HG02623 (cell line): Measurements from ENCODE around the gene BMP2K.

Experiments used
- ATAC-seq: cut with Tn5 transposase; IDR thresholded peaks from one replicate; pipeline ENCODE4 v1.9.1; 2021; ENCODE audit warnings: moderate library complexity; ENCODE audit not compliant: unreplicated experiment

Gene BMP2K

DNA sequence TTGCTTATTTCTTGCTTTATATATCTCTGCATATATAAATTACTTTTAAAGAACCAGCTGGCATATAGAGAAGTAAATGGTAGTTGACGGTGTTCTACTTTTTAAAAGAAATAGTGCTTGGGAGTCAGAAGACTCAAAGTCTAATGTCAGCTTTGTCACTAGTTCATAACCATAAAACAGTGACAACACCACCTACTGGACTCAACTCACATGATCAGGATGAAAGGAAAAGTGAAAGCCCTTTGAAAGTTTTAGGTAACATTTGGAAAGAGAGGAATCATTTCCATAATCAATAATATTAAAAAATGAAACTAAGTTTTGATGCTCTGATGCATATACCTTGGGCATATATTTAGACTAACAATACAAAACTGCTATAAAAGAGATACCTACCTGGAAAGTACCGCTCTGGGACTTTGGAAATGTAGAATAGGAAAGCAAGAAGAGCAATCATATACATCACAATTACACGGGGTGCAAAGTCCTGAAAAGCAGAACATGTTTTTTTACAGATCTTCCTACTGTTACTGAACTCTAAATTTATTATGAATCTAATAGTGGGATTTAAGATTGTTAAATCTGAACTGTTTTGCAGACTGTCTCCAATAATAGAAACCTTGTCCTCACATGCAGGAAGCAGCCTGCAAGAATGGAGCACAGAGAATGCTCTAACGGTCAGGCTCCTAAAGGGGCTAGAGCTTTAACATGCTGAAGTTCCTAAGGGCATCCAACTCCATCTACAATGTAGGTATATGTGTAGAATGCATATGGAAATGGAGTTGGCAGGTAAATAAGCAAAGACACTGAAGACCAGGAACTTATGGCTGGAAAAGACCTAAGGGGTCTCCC, 147.5 kb downstream of the BMP2K start:
- ATAC-seq, result peak; percentile 55

DNA sequence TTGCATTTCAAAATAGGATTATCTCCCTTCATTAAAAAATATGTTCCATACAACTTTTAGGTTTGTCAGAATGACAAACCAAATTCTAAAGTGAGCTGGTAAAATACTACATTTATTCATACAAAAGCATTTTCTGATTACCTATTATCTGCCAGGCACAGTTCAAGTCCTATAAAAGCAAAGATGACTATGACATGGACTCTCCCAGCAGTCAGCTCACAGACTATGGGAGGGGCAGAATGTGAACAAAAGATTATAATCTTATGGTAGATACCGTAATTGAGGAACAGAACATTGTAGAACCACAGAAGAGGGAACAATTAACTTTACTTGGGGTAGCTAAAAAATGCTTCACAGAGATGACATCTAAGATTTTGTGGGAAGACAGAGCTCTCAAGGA, 150.7 kb downstream of the BMP2K start:
- no peak for ATAC-seq

DNA sequence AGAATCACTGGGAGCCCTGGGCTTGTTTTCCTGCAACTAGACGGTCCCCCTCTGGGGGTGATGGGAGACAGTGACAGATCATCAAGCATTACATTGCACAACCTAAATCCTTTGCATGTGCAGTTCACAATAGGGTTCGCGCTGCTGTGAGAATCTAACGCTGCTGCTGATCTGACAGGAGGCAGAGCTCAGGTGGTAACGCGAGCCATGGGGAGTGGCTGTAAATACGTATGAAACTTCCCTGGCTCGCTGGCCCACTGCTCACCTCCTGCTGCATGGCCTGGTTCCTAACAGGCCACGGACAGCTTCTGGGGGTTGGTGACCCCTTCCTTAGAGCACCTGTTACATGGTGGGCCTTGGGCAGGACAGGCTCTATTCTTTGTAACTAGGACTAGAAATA, 152.7 kb downstream of the BMP2K start:
- no peak for ATAC-seq

DNA sequence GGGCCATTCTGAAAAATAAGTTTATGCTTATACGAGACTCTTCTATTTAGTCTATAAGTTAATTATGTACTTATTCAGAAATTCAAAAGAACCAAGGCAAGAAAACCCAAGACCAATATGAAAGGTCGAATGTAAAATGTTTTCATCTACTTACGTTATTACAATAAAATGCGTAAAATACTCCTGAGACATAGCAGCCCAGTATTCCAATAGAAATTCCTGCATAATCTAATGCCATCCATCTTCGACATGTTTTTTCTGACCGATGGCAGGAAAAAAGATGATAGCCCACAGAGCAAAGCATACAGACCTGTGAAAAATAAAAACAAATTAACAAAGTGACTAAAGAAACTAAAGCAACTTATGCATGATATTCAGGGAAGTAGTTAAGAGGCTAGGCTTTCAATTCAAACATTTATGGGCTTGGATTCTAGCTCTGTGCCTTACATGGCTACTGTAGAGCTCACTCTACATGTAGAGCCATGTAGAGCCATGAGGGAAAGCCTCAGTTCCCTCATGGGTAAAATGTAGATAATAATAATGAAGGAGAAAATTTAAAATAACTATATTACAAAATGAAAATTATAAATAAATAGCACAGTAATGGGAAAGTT, 154.0 kb downstream of the BMP2K start:
- no peak for ATAC-seq

DNA sequence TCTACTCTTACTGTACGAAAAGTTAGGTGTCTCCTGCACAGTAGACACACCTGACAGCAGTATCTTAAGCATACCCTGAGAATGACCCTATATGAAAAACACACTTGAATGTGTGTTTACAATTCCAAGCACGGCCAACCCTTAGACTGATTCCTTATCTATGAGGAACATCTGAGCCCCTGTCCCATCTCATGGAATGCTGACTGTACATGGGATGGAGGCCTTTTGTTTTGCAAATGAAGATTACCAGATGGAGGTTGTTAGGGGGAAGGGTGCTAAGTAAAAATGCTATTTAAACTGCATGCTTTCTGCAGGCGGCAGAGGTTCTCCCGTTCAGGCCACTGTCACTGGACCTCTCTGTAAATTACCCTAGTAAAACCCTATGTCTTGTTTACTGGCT, 160.8 kb downstream of the BMP2K start:
- no peak for ATAC-seq

DNA sequence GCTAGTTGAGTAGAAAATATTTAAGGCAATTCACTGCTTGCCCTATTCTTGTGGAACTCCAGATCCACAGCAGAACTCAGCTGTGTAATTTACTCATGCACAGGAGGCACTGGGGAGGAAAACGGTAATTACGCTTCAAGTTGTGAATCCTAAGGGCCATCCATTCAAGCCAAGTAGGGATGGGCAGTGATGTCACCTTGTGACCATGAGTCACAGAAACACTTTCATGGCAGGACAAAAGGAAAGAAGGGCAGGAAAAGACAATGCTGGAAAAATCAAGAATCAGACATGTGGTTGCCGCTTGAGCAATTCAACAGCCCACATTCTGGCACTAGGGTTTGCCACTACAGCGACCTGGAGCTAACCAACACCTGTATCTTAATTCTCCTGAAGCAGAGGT, 161.7 kb downstream of the BMP2K start:
- ATAC-seq, result no peak

DNA sequence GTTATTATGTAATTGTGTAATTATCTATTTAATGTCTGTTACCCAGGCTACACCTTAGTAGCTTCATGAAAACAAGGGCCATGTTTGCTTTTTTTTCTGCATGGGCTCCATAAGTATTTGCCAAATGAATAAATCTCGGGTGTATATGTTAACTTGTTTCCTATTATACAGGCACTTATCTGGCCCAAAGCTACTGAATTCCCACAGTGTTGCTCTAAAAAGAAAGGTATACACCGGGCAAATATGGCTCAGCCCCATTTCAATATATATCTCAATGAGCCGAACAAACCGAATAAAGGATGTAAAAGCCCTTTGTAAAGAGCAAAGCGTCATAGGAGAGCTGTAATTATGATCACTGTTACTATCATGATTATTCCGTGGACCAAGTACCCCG, 162.3 kb downstream of the BMP2K start:
- ATAC-seq, result no peak

DNA sequence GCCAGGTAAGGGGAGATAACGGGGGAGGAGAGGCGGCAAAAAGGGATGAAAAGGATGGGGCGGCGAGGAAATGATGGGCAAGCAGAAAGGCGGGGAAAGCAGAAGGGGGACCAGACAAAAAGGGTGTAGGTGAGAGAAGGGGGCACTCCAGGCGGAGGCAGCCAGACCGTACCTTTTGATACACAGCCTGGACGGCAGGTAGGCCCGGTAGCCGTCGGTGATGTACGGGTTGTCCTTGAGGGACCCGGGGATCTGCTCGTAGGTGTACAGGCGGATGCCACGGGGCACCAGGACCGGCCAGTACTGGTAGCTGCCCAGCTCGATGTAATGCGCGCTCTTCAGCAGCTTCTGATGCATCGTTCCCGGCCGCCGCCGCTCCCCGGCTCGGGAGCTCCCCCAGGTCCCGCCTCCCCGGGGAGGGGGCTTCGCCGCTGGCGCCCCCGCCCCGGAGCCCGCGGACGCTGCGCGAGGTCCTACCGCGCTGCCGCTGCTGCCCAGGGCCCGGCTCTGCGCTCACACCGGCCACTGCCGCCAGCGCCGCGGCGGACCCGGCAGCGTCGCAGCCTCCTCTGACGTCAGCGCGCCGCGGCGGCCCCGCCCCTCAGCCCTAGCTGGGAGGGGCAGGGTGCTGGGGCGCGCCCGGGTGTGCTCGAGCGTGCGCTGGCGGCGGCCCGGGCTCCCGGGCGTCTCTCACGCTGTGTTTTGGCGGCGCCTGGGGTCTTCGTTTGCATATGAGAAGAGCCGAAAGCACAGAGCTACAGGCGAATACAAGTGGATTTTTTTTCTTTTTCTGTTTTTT, 162.9 kb downstream of the BMP2K start, which contains the start of gene PAQR3:
TSS of gene PAQR3 (minus strand) at position 571 of the 799 bp plus-strand sequence. CDS start at position 357, 214 bp downstream.
- ATAC-seq, result peak; percentile 97

DNA sequence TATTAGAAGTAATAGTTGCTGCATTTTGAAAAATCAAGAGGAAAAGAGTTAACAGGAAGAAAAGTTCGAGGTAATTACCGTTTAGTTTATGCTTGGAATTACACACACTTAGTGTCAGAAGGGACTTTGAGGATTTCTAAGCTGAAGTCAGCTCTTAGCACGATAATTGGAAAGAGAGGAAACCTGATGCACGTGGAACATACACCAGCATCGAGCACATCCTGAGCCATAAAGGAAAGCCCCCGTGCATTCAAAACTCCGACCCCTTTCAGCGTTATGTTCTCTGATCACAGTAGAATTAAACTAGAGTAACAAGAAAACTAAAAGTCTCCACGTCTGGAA, 163.5 kb downstream of the BMP2K start:
- peak; percentile 8 for ATAC-seq

DNA sequence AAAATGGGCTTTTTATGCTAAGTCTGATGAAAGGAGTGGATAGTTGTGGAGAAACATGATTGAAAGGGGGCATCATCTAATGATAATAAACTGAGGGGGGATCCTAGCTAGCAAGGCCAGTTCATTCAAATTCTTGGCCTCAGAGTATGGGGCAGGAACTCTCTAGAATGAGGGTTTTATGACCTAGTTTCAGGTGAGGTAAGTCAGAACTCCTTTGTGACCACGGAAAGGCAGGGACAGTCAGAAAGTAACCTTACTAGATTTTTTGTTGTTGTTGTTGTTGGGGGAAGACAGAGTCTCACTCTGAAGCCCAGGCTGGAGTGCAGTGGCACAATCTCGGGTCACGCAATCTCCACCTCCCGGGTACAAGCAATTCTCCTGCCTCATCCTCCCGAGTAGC, 164.6 kb downstream of the BMP2K start:
- ATAC-seq, result no peak

DNA sequence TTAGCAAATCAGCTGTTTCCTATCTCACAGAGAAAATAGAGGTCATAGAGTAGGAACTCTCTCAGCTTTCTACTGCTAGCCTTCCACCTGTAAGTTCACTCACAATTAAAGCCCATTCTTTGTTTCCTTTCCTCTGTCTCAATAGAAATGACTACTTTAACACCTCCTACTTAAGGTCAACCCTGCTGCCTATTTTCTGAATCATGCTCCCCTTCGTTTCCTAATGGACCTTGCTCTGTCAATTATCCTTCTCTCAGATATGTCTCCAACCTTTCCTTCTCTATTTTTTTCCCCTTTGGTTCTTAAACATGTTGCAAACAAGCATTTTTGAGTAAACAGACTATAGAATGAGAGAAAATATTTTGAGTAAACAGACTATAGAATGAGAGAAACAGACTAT, 168.2 kb downstream of the BMP2K start:
- no peak for ATAC-seq

DNA sequence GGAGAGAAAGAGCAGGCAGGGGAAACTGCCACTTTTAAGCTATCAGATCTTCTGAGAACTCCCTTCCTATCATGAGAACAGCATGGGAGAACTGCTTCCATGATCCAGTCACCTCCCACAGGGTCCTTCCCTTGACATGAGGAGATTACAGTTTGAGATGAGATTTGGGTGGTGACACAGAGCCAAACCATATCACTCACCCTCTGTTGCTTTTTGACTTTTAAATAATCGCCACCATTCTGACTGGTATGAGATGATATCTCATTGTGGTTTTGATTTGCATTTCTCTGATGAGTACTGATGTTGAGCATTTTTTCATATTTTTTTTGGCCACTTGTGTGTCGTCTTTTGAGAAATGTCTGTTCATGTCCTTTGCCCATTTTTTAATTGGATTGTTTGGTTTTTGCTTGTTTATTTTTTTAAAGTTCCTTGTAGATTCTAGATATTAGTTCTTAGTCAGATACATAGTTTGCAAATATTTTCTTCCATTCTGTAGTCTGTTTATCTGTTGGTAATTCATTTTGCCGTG, 169.6 kb downstream of the BMP2K start:
- ATAC-seq, result no peak

DNA sequence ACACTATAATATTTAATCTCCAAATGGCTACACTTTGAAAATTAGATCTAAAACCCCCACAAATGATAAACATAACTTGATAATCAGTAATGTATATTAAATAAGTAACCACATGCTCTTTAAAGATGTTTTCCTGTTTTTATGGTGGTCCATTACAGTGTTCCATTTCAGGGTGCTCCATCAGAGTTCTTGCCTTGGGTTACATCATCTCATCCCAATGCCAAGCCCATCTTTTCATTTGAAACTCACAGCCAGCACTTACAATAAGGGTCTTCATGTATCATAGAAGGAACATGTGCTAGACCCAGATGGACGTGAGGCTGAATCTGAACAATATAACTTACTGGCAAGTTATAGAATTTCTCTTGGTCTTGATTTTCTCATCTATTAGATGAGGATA, 173.6 kb downstream of the BMP2K start:
- no peak for ATAC-seq

DNA sequence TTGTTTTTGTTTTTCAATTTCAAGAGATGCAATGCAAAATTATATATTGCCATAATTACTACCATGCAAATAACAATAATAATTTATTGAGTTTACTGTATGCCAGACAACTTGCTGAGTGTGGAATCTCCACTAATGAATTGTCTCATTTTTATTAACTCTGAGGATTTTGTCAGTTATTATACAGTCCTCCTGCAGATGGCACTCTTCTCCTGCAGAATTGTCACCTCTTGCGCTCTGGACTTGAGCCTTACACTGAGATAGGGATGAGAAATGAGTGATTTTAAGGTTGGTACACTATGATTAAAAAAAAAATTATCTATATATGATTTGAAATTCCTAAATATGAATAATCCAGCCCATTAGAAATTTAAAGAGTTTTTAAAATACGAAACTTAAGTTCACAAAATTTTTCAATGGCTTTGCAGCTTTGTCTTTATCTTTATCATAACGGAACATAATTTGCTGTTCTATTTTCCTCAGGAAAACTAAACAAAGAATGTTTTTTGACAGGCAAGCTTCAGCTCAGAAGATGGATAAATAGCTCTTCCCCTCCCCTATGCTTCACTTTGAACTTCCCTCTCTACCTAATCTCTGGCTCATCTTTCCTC, 175.8 kb downstream of the BMP2K start:
- ATAC-seq, result peak; percentile 72

DNA sequence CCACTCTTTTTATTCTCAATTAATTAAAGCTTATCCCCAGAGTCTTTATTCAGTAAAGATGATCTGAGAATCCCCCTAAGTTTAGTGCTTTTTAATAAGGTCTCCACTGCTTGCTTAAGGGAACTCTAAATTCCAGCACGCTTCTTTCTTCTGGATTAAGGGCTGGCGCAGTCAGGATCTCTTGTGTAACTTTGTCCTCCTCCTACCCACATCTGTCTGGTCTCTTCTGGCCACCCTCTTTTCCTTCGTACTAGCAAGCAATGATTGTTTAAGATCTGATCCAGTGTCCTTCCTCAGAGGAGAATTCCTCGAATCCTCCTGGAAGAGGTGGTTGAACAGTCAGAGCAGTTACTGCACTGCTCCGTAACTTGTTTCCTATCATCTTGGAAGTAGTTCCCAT, 177.1 kb downstream of the BMP2K start:
- ATAC-seq, result no peak

DNA sequence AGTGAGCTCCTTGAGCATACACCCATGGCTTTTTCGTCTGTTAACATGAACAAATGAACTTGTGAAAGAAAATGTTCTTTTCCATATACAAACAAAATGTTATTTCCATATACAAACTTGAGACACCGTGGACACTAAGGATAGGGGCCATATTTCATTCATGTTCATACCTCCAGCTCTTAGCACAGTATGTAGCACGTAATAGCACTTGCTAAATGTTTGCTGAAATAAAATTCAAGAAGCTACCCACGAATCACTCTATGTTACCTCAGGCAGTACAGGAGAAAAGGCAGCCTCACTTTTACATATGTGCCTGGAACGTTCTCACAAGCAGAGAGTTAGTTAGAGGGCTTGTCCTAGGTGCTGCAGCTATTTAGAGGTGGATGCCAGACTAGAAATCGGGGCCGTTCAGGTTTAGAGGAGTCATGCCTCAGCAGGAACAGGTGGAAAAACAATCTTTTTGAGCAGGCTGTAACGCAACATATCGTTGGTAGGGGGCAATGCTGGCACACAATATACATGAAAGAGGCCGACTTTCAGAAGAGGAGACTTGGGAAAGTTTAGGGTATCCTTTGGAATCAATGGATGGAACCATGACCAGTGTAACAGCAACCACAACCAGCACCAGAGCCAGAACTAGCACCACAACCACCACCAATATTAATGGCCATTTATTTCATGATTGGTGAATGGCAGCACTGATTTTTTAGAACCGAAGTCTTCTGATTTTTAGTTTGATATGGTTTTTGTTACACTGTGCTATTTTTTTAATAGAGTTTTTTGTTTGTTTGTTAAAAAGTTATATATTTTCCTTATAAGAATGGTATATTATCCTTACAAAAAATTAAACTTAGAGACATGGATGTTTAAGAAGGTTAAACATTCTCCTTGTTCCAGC, 177.9 kb downstream of the BMP2K start:
- ATAC-seq, result no peak

DNA sequence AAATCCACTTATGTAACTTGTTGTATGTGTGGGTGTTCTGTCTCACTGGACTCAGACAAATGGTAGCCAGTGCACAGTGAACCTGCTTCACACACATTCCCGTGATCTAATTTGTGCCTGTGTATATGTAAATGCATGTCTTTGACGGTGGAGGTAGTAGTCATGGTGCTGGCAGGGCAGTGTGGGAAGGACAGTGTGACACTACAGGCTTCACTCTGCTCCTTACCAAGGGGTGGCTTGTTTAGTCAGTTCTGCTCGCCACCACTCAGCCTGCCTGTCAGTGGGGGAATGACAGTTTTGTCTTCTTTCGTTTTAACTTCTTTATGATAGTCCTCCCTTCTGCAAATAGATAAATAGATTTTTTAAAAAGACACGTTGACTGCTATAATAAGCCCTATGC, 180.8 kb downstream of the BMP2K start:
- ATAC-seq, result no peak

DNA sequence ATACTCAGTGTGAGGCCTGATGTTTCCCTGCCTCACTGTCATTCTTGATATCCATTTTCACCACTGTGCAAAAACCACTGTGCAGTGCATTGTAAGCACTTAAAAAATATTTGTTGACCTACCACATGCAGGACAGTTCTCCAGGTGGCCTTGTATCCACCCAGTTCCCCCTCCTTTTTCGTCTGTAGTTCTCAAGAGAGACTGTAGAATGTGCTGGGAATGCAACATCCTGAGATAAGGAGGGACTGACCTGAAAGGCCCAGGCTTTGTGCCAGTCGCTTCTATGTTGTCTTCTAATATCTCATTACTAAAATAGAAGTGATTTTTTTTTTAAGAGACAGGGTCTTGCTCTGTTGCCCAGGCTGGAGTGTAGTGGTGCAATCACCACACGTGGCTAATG, 184.8 kb downstream of the BMP2K start:
- ATAC-seq, result no peak
